HG02938 (cell line): ENCODE data around the gene PPP6R3.

Experiments used
- ATAC-seq: cut with Tn5 transposase; IDR thresholded peaks from one replicate; pipeline ENCODE4 v1.9.1; 2021; ENCODE audit warnings: mild to moderate bottlenecking, moderate library complexity; ENCODE audit not compliant: unreplicated experiment

Gene PPP6R3

GRCh38 chr11:68661697-68662603, 201.4 kb downstream of the PPP6R3 start:
- ATAC-seq: no peak

DNA sequence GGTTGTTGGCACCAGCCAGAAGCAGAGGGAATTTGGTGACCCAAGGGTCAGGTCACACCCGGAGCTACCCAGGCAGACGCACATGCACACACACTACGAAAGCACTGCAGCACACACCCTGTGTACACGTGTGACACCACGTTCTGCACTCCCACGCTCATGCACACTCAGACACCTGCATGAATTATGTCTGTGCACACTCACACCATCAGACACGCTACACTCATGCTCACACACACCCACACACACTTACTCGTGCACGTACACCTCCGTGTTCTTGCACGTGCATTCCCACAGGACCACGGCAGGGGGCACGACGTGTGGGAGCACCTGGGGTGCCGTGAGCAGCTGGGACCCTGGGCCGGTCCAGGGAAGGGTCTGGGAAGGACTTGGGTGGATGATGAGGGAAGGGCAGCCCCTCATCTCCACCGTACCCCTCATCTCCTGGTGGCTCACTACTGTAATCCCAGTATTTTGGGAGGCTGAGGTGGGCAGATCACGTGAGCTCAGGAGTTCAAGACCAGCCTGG, 203.0 kb downstream of the PPP6R3 start:
- no peak for ATAC-seq

- no peak for ATAC-seq
Measured at GRCh38 chr11:68664141-68664540, 203.6 kb downstream of the PPP6R3 start.

DNA sequence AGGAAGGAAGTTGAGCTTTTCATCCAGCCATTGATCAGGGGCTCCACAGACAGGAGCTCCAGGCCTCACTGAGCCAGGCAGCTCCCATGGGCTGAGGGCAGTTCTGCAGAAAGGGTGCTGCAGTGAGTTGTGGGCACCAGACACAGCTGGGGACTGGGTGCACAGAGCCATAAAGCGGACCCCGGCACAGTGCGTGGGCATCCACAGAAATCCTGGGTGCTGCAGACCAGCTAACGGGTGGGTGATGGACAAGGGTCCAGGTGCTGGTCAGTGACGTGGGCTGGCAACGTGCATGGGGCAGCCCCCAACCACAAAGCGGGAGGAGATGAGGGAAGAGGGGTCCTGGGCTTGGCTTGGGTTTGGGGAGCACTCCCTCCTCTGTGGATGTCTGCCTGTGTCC, 204.4 kb downstream of the PPP6R3 start:
- no peak for ATAC-seq
